HepG2 (cell line): ENCODE measurements around the gene NCS1. TPM values are rescaled to one million over a fixed set of nuclear protein-coding genes. Genes with fewer than 3 reads are reported as not detected.

Experiments
- CHCHD3 ChIP-seq: sonication (generic); formaldehyde crosslinking; IDR thresholded peaks from 2 replicates; pipeline ENCODE4 v1.8.0; 2022; ENCODE audit warnings: mild to moderate bottlenecking, missing genetic modification reagents, moderate library complexity
- DMAP1 ChIP-seq: IDR thresholded peaks from 2 replicates; pipeline ENCODE4 v1.6.1; 2016
- DPF2 ChIP-seq: sonication (generic); formaldehyde crosslinking; IDR thresholded peaks from 2 replicates; pipeline ENCODE4 v1.4.0; 2020; ENCODE audit warnings: mild to moderate bottlenecking, low read depth, missing genetic modification reagents, borderline replicate concordance
- HNRNPUL1 ChIP-seq: fragments of 200-400 bp; formaldehyde crosslinking; IDR thresholded peaks from 2 replicates; pipeline ENCODE4 v1.6.1; 2017; ENCODE audit warnings: low read depth, mild to moderate bottlenecking, low read length, moderate library complexity
- ISL2 ChIP-seq: sonication (generic); formaldehyde crosslinking; IDR thresholded peaks from 2 replicates; pipeline ENCODE4 v1.5.0; 2020; ENCODE audit warnings: missing genetic modification reagents
- KAT8 ChIP-seq: IDR thresholded peaks from 2 replicates; pipeline ENCODE4 v1.6.1; 2016; ENCODE audit warnings: missing genetic modification reagents, missing compliant biosample characterization
- KMT2A ChIP-seq: sonication (generic); formaldehyde crosslinking; IDR thresholded peaks from 2 replicates; pipeline ENCODE4 v1.4.0; 2020; ENCODE audit warnings: missing genetic modification reagents
- NAIF1 ChIP-seq: sonication (generic); formaldehyde crosslinking; IDR thresholded peaks from 2 replicates; pipeline ENCODE4 v1.5.0; 2020; ENCODE audit warnings: mild to moderate bottlenecking, missing genetic modification reagents, borderline replicate concordance
- PITX1 ChIP-seq: sonication (generic); formaldehyde crosslinking; IDR thresholded peaks from 2 replicates; pipeline ENCODE4 v1.5.1; 2020; ENCODE audit warnings: mild to moderate bottlenecking, missing genetic modification reagents
- POLR2AphosphoS5 ChIP-seq: IDR thresholded peaks from 2 replicates; pipeline ENCODE4 v1.6.1; 2012; ENCODE audit warnings: low read depth, low read length
- RXRA ChIP-seq: sonication (generic); formaldehyde crosslinking; IDR thresholded peaks from 2 replicates; pipeline ENCODE4 v1.5.1; 2020; ENCODE audit warnings: missing genetic modification reagents
- RXRB ChIP-seq: IDR thresholded peaks from 2 replicates; pipeline ENCODE4 v1.6.1; 2016; ENCODE audit warnings: borderline replicate concordance, missing genetic modification reagents, missing compliant biosample characterization
- TCF7L2 ChIP-seq: IDR thresholded peaks from 2 replicates; pipeline ENCODE4 v1.6.1; 2011; ENCODE audit warnings: mild to moderate bottlenecking, low read depth, low read length, moderate library complexity
- TEAD3 ChIP-seq: optimal IDR thresholded peaks from 2 replicates; pipeline ENCODE3; 2016; ENCODE audit warnings: borderline replicate concordance
- ZBTB8A ChIP-seq: sonication (generic); formaldehyde crosslinking; IDR thresholded peaks from 2 replicates; pipeline ENCODE4 v1.4.0; 2020; ENCODE audit warnings: mild to moderate bottlenecking, low read depth, missing genetic modification reagents, borderline replicate concordance
- ZFYVE20 ChIP-seq: sonication (generic); formaldehyde crosslinking; IDR thresholded peaks from 2 replicates; pipeline ENCODE4 v1.8.0; 2023; ENCODE audit warnings: low read depth, mild to moderate bottlenecking, moderate library complexity, missing genetic modification reagents, borderline replicate concordance
- ZNF12 ChIP-seq: sonication (generic); formaldehyde crosslinking; IDR thresholded peaks from 2 replicates; pipeline ENCODE4 v1.5.0; 2020; ENCODE audit warnings: missing genetic modification reagents
- ZNF124 ChIP-seq: sonication (generic); formaldehyde crosslinking; IDR thresholded peaks from 2 replicates; pipeline ENCODE4 v1.4.0; 2020; ENCODE audit warnings: missing genetic modification reagents
- ZNF234 ChIP-seq: sonication (generic); formaldehyde crosslinking; conservative IDR thresholded peaks from 2 replicates; pipeline ENCODE4 v1.5.1; 2020; ENCODE audit warnings: mild to moderate bottlenecking, missing genetic modification reagents
- ZNF331 ChIP-seq: sonication (generic); formaldehyde crosslinking; IDR thresholded peaks from 2 replicates; pipeline ENCODE4 v1.4.0; 2020; ENCODE audit warnings: missing genetic modification reagents
- ZNF33A ChIP-seq: sonication (generic); formaldehyde crosslinking; IDR thresholded peaks from 2 replicates; pipeline ENCODE4 v1.5.1; 2020; ENCODE audit warnings: missing genetic modification reagents, mild to moderate bottlenecking, moderate library complexity, borderline replicate concordance
- polyA plus RNA-seq, 8 experiments: library from polyadenylated mRNA; depleted of rRNA in 3 of 8; stranded (reverse) in 7 of 8; unstranded in 1 of 8; fragments of >200 nt; fragmentation: Illumina TruSeq in 4 of 8; extraction: Trizol in 4 of 8; gene quantifications; 2 replicates each; pipeline versions ENCODE4 v1.2.1 to v1.2.3, GENCODE V29; 2011 to 2016; ENCODE audit warnings: low read depth in 4 of 8, missing spikeins in 1 of 8, mixed read lengths in 1 of 8; ENCODE audit not compliant: insufficient read depth in 1 of 8
- total RNA-seq, 5 experiments: library from RNA; depleted of rRNA; stranded (reverse); fragments of >200 nt; fragmentation: Illumina TruSeq; extraction: Trizol; gene quantifications; 2 replicates each; pipeline ENCODE4 v1.2.3, GENCODE V29; 2016; ENCODE audit warnings: low read depth in 1 of 5
- TF ChIP-seq, protein P1 (sequence below): sonication (generic); formaldehyde crosslinking; IDR thresholded peaks from 2 replicates; pipeline ENCODE4 v1.4.0; 2020; ENCODE audit warnings: missing genetic modification reagents
- TF ChIP-seq, protein P2 (sequence below): sonication (generic); formaldehyde crosslinking; IDR thresholded peaks from 2 replicates; pipeline ENCODE4 v1.5.0; 2020; ENCODE audit warnings: missing genetic modification reagents
- TF ChIP-seq, protein P3 (sequence below): IDR thresholded peaks from 2 replicates; pipeline ENCODE4 v1.6.1; 2012; ENCODE audit warnings: inconsistent platforms

Gene NCS1
- total and polyA plus RNA-seq, 2 of the 13 experiments (the other 11 are each of a cell fraction or from before 2014, with no cell fraction given), result 4.7 to 6.1 TPM

DNA sequence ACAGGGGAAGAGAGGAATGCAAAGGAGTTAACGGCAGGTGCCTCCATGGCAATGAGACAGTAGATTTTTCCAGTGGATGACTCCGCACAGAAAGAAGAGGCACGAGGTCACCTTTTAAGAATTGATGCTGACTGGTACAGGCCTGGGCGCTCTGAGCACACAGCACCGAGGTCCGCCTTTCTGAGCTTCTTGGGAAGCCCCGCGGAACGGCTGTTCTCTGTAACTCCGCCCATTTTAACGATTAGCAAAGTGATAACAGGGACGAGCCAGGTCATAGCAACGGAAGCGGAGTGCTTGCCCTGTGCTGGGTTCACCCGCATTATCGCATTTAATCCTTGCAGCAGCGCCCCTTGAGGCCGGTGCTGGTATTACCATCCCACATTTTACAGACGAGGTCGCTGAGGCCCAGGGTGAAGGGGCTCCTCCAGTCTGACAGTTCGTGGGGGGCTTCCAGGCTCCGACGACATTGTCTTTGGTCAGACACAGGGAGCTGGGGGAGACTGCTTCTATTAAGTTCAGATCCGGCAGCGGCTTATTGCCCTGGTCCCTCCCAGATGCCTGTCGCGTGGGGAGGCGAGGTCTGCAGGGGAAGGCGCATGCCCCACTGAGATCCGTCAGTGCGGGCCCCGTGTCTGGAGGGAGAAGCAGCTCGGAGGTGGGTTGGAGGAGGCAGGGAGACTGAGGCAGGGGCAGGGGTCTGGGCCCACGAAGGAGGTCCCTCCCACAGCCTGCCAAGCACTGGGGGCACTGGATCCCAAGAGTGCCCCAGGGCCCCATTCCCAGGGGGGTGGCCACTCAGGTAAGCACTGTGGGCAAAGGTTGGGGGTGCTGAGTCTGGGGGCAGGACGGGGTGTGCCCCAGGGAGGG lies 71.0 kb downstream of the NCS1 start (continued):
- TF ChIP-seq KAT8 (CRISPR knock-in tag), result 0 out of 2 replicates have a peak, but pooled peaks have one; percentile 23
- TF ChIP-seq DMAP1 (CRISPR knock-in tag), result 0 out of 2 replicates have a peak, but pooled peaks have one; percentile 22
- TF ChIP-seq ZFYVE20, result no peak
- TF ChIP-seq POLR2AphosphoS5, result no peak
- TF ChIP-seq, protein P1, sequence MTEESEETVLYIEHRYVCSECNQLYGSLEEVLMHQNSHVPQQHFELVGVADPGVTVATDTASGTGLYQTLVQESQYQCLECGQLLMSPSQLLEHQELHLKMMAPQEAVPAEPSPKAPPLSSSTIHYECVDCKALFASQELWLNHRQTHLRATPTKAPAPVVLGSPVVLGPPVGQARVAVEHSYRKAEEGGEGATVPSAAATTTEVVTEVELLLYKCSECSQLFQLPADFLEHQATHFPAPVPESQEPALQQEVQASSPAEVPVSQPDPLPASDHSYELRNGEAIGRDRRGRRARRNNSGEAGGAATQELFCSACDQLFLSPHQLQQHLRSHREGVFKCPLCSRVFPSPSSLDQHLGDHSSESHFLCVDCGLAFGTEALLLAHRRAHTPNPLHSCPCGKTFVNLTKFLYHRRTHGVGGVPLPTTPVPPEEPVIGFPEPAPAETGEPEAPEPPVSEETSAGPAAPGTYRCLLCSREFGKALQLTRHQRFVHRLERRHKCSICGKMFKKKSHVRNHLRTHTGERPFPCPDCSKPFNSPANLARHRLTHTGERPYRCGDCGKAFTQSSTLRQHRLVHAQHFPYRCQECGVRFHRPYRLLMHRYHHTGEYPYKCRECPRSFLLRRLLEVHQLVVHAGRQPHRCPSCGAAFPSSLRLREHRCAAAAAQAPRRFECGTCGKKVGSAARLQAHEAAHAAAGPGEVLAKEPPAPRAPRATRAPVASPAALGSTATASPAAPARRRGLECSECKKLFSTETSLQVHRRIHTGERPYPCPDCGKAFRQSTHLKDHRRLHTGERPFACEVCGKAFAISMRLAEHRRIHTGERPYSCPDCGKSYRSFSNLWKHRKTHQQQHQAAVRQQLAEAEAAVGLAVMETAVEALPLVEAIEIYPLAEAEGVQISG (CRISPR knock-in tag), result peak; percentile 63
- no peak for TF ChIP-seq ZNF12 (CRISPR knock-in tag)
- no peak for TF ChIP-seq ZNF33A (CRISPR knock-in tag)
- 0 out of 2 replicates have a peak, but pooled peaks have one; percentile 29 for TF ChIP-seq ZNF124 (CRISPR knock-in tag)
- peak; percentile 44; the same call in 1 of the 2 replicates for TF ChIP-seq RXRB
- no peak for TF ChIP-seq ZBTB8A
- TF ChIP-seq, protein P2, sequence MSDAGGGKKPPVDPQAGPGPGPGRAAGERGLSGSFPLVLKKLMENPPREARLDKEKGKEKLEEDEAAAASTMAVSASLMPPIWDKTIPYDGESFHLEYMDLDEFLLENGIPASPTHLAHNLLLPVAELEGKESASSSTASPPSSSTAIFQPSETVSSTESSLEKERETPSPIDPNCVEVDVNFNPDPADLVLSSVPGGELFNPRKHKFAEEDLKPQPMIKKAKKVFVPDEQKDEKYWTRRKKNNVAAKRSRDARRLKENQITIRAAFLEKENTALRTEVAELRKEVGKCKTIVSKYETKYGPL (CRISPR knock-in tag), result no peak
- TF ChIP-seq, protein P3, sequence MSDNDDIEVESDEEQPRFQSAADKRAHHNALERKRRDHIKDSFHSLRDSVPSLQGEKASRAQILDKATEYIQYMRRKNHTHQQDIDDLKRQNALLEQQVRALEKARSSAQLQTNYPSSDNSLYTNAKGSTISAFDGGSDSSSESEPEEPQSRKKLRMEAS, result peak; percentile 41; the same call in 1 of the 2 replicates
- no peak for TF ChIP-seq NAIF1
- TF ChIP-seq KMT2A (CRISPR knock-in tag), result peak; percentile 35; the same call in 1 of the 2 replicates
- TF ChIP-seq RXRA, result peak; percentile 61
- TF ChIP-seq DPF2 (CRISPR knock-in tag), result no peak
- TF ChIP-seq ZNF331 (CRISPR knock-in tag), result peak; percentile 45; the same call in 1 of the 2 replicates
- no peak for TF ChIP-seq ISL2
- no peak for TF ChIP-seq ZNF234 (CRISPR knock-in tag)
- TF ChIP-seq CHCHD3 (CRISPR knock-in tag), result no peak
- TF ChIP-seq HNRNPUL1, result no peak
- peak; percentile 62 for TF ChIP-seq TEAD3 (CRISPR knock-in tag)
- peak; percentile 63; the same call in 1 of the 2 replicates for TF ChIP-seq PITX1 (CRISPR knock-in tag)
- no peak for TF ChIP-seq TCF7L2
